ENCODE results near the gene TMEM120A. TPM values are rescaled to one million over a fixed set of nuclear protein-coding genes. Genes with fewer than 3 reads are reported as not detected.

The TMEM120A gene
- total RNA-seq, 4 donors from 2014 or later = 21.3 to 56.7 (median 38.2) TPM

DNA sequence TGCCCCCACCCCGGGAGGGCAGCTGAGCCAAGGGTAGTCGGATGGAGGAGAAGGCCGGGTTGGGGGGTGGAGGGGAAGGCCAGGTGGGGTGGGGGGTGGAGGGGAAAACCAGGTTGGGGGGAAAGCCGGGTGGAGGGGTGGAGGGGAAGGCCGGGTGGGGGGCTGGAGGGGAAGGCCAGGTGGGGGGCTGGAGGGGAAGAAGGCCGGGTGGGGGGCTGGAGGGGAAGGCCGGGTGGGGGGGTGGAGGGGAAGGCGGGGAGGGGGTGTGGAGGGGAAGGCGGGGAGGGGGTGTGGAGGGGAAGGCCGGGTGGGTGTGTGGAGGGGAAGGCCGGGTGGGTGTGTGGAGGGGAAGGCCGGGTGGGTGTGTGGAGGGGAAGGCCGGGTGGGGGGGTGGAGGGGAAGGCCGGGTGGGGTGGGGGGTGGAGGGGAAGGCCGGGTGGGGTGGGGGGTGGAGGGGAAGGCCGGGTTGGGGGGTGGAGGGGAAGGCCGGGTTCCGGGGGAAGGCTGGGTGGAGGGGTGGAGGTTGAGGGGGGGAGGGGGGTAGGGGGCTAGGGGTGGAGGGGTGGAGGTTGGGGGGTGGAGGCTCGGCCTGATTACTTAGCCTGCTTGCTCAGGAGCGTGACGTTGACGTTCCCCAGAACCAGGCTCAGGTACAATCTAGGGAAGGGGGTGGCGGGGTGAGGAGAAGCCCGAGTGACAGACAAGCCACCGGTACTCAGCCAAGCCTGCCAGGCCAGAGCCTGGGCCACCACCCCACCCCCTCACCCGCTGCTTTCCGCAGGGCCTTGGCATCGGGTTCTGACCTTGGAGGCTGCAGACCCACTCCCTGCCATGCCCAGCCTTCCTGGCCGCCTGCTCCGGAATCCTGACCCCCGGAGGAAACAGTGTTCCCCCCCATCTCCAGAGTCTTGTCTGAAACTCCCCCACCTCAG is 5.6 kb downstream of the TMEM120A start:
- in situ Hi-C loops (cut with MboI; ENCODE audit: low sequenced_read_pairs in 4 of 4) (no loop called here), intact Hi-C loops (cut with DNase I; ENCODE audit: low total_unique reads) (no loop called here)
- peaks cover 0 to 40% of the 10 kb centered on the region in 2 donors for H3K36me3 ChIP-seq
- H3K4me1 ChIP-seq = peaks cover 28 to 42% of the 10 kb centered on the region in 2 donors
- no peak for TF ChIP-seq POLR2A (IDR thresholded peaks at IDR 0.05)
- TF ChIP-seq, protein P1, sequence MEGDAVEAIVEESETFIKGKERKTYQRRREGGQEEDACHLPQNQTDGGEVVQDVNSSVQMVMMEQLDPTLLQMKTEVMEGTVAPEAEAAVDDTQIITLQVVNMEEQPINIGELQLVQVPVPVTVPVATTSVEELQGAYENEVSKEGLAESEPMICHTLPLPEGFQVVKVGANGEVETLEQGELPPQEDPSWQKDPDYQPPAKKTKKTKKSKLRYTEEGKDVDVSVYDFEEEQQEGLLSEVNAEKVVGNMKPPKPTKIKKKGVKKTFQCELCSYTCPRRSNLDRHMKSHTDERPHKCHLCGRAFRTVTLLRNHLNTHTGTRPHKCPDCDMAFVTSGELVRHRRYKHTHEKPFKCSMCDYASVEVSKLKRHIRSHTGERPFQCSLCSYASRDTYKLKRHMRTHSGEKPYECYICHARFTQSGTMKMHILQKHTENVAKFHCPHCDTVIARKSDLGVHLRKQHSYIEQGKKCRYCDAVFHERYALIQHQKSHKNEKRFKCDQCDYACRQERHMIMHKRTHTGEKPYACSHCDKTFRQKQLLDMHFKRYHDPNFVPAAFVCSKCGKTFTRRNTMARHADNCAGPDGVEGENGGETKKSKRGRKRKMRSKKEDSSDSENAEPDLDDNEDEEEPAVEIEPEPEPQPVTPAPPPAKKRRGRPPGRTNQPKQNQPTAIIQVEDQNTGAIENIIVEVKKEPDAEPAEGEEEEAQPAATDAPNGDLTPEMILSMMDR (IDR thresholded peaks at IDR 0.05 in 4 of 5, conservative IDR thresholded peaks at IDR 0.05 in 1 of 5) = no peak
- H3K27ac ChIP-seq = peak overlapping the region; percentile 94 to 99 (median 98)
- peak; percentile 56 to 74 for DNase-seq
- no peaks in the 10 kb centered on the region for H3K9me3 ChIP-seq
- H3K4me3 ChIP-seq = peak overlapping the region in 2 of 4 donors; percentile 10 to 19
- peak; percentile 16 to 28 for ATAC-seq
- no peaks in the 10 kb centered on the region for H3K27me3 ChIP-seq

DNA sequence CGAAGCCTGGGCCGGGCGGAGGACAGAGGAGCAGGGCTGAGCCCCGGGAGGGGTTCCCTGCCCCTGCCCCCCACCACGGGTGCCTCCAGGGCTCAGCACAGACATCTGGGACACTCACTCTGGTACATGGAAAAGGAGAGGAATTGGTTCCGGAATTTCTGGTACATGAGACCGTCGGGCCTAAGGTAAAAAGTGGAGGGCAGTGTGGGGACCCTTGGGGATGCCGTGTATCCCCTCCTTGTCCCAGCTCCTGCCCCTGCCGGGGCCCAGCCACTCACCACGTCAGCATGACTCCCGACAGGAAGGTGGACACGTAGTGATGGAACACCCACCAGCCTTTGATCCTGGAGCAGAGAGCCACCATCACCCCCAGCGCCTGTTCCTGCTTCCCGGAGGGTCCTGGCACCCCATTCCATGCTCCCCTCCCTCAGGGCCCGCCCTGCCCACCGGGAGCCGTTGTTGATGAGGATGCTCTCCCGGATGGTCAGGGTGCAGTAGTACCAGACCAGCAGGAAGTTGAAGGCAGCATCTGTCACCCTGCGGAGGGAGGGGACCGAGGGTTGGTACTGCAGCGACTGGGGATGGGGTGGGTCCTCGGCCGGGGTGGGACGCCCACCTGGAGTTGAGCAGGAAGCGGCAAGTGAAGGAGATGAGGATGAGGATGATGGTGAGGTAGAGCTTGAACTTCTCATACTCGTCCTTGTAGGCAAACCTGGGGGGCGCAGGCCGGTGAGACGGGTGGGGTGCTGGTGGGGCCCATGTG is 6.4 kb downstream of the TMEM120A start:
- Histone ChIP-seq H3K27ac (peak overlapping the region; percentile 54 to 70 (median 63)), H3K9me3 (no peaks in the 10 kb centered on the region), H3K27me3 (no peaks in the 10 kb centered on the region), H3K4me3 (no peak overlapping the region), H3K36me3 (peaks cover 0 to 48% of the 10 kb centered on the region in 2 donors), H3K4me1 (peaks cover 21 to 34% of the 10 kb centered on the region in 2 donors)
- intact Hi-C loops (cut with DNase I; ENCODE audit: low total_unique reads) = no loop called here
- in situ Hi-C loops (cut with MboI; ENCODE audit: low sequenced_read_pairs in 4 of 4) = no loop called here
- DNase-seq (peak in 1 of 2 donors; percentile 17), ATAC-seq (no peak)
- TF ChIP-seq, protein P1 (IDR thresholded peaks at IDR 0.05 in 4 of 5, conservative IDR thresholded peaks at IDR 0.05 in 1 of 5) = no peak
- TF ChIP-seq POLR2A (IDR thresholded peaks at IDR 0.05) = no peak

DNA sequence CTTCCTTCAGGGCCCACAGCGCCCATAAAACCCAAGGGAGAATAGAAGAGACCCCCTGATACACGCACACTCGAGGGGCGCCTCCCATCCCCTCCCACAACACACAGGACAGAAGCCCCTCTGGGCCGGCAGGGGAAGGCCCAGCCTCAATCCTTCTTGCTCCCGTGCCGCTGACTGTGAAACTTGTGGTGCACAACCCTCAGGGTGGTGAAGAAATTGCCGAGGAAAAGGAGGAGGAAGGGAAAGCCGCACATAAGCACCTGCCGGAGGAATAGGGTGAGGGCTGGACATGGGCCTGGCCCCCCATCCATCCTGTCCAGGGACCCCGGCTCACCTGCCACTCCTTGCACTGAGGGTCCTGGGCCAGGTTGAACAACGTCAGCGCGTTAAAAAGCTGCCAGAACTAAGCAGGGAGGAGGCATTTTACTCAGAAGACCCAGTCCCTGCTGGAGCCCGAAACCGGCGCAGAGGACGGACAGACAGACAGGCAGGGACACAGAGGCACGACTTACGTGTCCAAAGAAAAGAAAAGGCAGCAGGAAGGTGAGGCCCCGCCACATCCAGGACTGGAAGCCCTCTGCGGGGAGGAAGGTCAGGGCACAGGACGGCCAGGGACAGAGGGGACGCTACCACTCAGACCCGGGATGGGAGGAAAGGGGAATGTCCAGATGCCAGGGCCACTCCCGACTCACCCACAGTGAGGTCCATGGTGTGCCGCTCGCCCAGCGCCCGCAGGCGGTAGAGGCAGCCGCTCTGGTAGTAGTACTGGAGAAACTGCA is 7.2 kb downstream of the TMEM120A start:
- DNase-seq = peak in 1 of 2 donors; percentile 35
- no peaks in the 10 kb centered on the region for H3K27me3 ChIP-seq
- ATAC-seq = no peak
- peaks cover 0 to 55% of the 10 kb centered on the region in 2 donors for H3K36me3 ChIP-seq
- H3K4me1 ChIP-seq = peaks cover 21 to 30% of the 10 kb centered on the region in 2 donors
- no peak overlapping the region for H3K4me3 ChIP-seq
- no peaks in the 10 kb centered on the region for H3K9me3 ChIP-seq
- H3K27ac ChIP-seq = peak overlapping the region; percentile 54 to 70 (median 63)
- intact Hi-C loops (cut with DNase I; ENCODE audit: low total_unique reads) = no loop called here
- no peak for TF ChIP-seq POLR2A (IDR thresholded peaks at IDR 0.05)
- in situ Hi-C loops (cut with MboI; ENCODE audit: low sequenced_read_pairs in 4 of 4) = no loop called here

DNA sequence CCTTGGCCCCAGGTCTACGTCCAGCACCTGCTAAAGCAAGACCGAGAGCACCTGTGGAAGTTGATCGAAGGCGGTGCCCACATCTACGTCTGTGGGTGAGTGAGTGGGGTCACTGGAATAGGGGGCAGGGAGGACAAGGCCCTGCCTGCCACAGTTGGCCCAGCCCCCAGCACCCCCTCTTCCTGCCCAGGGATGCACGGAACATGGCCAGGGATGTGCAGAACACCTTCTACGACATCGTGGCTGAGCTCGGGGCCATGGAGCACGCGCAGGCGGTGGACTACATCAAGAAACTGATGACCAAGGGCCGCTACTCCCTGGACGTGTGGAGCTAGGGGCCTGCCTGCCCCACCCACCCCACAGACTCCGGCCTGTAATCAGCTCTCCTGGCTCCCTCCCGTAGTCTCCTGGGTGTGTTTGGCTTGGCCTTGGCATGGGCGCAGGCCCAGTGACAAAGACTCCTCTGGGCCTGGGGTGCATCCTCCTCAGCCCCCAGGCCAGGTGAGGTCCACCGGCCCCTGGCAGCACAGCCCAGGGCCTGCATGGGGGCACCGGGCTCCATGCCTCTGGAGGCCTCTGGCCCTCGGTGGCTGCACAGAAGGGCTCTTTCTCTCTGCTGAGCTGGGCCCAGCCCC is 8.1 kb downstream of the TMEM120A start:
- no peak overlapping the region for H3K4me3 ChIP-seq
- no peaks in the 10 kb centered on the region for H3K9me3 ChIP-seq
- no peaks in the 10 kb centered on the region for H3K27me3 ChIP-seq
- in situ Hi-C loops (cut with MboI; ENCODE audit: low sequenced_read_pairs in 4 of 4) (no loop called here), intact Hi-C loops (cut with DNase I; ENCODE audit: low total_unique reads) (no loop called here)
- DNase-seq (peak in 1 of 2 donors; percentile 12), ATAC-seq (no peak)
- peaks cover 0 to 64% of the 10 kb centered on the region in 2 donors for H3K36me3 ChIP-seq
- H3K4me1 ChIP-seq = peaks cover 17 to 20% of the 10 kb centered on the region in 2 donors
- TF ChIP-seq, protein P1 (IDR thresholded peaks at IDR 0.05 in 4 of 5, conservative IDR thresholded peaks at IDR 0.05 in 1 of 5) = no peak
- H3K27ac ChIP-seq = peak overlapping the region; percentile 54 to 70 (median 63)

All from gastrocnemius medialis (tissue), 4 donors.